OCI-M1 (cell line): ENCODE data around the gene LTBP3.
A peak's percentile ranks its signal among the peaks of the same experiment; 100 is the strongest.

Experiments
- DNase-seq: peaks from one replicate; lab custom pipeline; 2025; lab: John Stamatoyannopoulos, UW

Gene LTBP3

GRCh38 chr11:65506772-65507505, 51.2 kb downstream of the LTBP3 start:
- DNase-seq, result peak; percentile 97

GRCh38 chr11:65506290-65506771, 51.8 kb downstream of the LTBP3 start:
- no peak for DNase-seq

- DNase-seq, result peak; percentile 72
These were observed 52.5 kb downstream of the LTBP3 start for GRCh38 chr11:65505466-65506289.

DNA sequence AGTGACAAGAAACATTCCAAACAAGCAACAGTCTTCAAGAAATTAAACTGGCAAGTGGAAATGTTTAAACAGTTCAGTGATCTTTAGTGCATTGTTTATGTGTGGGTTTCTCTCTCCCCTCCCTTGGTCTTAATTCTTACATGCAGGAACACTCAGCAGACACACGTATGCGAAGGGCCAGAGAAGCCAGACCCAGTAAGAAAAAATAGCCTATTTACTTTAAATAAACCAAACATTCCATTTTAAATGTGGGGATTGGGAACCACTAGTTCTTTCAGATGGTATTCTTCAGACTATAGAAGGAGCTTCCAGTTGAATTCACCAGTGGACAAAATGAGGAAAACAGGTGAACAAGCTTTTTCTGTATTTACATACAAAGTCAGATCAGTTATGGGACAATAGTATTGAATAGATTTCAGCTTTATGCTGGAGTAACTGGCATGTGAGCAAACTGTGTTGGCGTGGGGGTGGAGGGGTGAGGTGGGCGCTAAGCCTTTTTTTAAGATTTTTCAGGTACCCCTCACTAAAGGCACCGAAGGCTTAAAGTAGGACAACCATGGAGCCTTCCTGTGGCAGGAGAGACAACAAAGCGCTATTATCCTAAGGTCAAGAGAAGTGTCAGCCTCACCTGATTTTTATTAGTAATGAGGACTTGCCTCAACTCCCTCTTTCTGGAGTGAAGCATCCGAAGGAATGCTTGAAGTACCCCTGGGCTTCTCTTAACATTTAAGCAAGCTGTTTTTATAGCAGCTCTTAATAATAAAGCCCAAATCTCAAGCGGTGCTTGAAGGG, 53.3 kb downstream of the LTBP3 start:
- DNase-seq, result peak; percentile 72

GRCh38 chr11:65503949-65504673, 54.0 kb downstream of the LTBP3 start:
- DNase-seq, result peak; percentile 80

- DNase-seq, result no peak
These were observed 54.7 kb downstream of the LTBP3 start for GRCh38 chr11:65503368-65503948.

- DNase-seq, result peak; percentile 83
These were observed 55.4 kb downstream of the LTBP3 start for GRCh38 chr11:65502555-65503367.

GRCh38 chr11:65502274-65502554, 55.9 kb downstream of the LTBP3 start:
- no peak for DNase-seq

- peak; percentile 76 for DNase-seq
These were observed 56.5 kb downstream of the LTBP3 start for GRCh38 chr11:65501472-65502273.

DNA sequence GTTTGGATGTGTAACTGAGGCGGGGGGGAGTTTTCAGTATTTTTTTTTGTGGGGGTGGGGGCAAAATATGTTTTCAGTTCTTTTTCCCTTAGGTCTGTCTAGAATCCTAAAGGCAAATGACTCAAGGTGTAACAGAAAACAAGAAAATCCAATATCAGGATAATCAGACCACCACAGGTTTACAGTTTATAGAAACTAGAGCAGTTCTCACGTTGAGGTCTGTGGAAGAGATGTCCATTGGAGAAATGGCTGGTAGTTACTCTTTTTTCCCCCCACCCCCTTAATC, 57.0 kb downstream of the LTBP3 start:
- peak; percentile 76 for DNase-seq

DNA sequence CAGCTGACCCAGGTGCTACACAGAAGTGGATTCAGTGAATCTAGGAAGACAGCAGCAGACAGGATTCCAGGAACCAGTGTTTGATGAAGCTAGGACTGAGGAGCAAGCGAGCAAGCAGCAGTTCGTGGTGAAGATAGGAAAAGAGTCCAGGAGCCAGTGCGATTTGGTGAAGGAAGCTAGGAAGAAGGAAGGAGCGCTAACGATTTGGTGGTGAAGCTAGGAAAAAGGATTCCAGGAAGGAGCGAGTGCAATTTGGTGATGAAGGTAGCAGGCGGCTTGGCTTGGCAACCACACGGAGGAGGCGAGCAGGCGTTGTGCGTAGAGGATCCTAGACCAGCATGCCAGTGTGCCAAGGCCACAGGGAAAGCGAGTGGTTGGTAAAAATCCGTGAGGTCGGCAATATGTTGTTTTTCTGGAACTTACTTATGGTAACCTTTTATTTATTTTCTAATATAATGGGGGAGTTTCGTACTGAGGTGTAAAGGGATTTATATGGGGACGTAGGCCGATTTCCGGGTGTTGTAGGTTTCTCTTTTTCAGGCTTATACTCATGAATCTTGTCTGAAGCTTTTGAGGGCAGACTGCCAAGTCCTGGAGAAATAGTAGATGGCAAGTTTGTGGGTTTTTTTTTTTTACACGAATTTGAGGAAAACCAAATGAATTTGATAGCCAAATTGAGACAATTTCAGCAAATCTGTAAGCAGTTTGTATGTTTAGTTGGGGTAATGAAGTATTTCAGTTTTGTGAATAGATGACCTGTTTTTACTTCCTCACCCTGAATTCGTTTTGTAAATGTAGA, 57.6 kb downstream of the LTBP3 start:
- peak; percentile 77 for DNase-seq

- DNase-seq, result peak; percentile 75
These were observed 58.3 kb downstream of the LTBP3 start for GRCh38 chr11:65499713-65500386.

DNA sequence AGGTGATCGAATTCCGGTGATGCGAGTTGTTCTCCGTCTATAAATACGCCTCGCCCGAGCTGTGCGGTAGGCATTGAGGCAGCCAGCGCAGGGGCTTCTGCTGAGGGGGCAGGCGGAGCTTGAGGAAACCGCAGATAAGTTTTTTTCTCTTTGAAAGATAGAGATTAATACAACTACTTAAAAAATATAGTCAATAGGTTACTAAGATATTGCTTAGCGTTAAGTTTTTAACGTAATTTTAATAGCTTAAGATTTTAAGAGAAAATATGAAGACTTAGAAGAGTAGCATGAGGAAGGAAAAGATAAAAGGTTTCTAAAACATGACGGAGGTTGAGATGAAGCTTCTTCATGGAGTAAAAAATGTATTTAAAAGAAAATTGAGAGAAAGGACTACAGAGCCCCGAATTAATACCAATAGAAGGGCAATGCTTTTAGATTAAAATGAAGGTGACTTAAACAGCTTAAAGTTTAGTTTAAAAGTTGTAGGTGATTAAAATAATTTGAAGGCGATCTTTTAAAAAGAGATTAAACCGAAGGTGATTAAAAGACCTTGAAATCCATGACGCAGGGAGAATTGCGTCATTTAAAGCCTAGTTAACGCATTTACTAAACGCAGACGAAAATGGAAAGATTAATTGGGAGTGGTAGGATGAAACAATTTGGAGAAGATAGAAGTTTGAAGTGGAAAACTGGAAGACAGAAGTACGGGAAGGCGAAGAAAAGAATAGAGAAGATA, 59.0 kb downstream of the LTBP3 start, which contains the start of gene MALAT1:
TSS of gene MALAT1 (plus strand) at position 69 of the 736 bp plus-strand sequence.
- DNase-seq, result peak; percentile 96

- no peak for DNase-seq
These were observed 59.5 kb downstream of the LTBP3 start for GRCh38 chr11:65498727-65498976.

- peak; percentile 84 for DNase-seq
These were observed 60.0 kb downstream of the LTBP3 start for GRCh38 chr11:65498042-65498726.

GRCh38 chr11:65497141-65498041, 60.8 kb downstream of the LTBP3 start:
- DNase-seq, result peak; percentile 99
